GM19463 (cell line): Measurements from ENCODE around the gene CHPF.
A peak's percentile ranks its signal among the peaks of the same experiment; 100 is the strongest.

Source experiments
- ATAC-seq: cut with Tn5 transposase; IDR thresholded peaks from one replicate; pipeline ENCODE4 v1.9.1; 2021; ENCODE audit warnings: mild to moderate bottlenecking, moderate library complexity; ENCODE audit not compliant: unreplicated experiment

Gene CHPF

GRCh38 chr2:219552382-219553167, 9.0 kb upstream of the CHPF start:
- peak; percentile 95 for ATAC-seq

DNA sequence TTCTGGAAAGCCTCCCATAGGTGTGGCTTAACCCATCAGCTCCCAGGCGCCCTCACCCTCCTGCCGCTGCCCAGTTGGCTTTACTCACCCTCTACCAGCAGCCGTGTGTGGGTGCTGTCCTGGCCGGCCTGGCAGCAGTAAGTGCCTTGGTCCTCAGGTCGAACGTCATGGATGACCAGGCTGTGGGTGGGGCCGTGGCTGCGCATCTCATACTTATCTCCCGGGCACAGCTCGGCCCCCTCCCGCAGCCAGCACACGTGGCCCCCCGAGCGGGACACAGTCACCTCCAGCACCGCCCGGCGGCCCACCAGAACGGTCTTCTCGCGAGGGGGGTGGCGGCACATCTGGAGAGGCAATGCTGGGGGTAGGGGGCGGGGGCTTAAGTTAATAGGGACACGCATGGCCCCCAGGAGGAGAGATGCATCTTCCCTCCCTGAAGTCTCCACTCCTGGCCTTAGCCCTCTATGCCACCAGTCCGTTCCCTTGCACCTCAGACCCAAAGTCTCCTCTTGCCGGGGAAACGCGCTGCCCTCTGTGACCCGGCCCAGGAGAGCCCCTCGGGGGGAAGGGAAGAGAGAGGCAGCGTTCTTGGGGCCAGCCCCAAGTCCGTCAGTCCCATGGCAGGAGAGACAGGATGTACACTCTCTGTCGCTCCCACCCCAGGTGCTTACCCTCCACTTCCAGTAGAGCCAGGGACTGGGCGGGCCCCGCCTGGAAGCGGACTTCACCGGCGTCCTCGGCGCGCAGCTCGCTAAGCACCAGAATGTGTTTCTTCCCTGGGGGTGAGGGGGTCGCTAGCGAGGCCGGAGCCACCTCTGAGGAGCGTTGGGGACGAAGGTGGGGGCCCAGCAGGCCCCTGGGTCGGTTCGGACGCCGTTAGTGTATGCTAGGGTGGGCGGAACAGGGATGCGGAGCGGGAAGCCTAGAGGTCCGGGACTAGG, 8.1 kb upstream of the CHPF start:
- ATAC-seq, result peak; percentile 22

DNA sequence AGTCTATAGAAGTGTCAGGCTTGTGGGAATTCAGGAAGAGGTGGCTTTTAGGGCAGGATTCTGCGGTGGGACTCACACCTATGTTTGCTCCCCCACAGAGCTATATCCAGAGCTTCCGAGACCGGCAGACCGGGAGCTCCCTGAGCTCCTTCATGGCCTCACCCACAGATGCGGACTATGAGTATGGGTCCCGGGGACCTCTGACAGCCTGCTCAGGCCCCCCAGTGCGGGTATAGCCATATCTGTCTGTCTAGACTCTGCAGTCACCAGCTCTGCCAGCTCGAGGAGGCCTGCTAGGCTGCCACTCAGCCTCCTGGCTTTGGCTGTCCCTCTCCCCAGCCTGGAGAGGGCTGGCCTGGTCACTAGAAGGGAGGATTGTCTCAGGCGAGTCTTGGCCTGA, 6.0 kb upstream of the CHPF start:
- no peak for ATAC-seq

GRCh38 chr2:219548990-219549389, 5.4 kb upstream of the CHPF start:
- no peak for ATAC-seq

GRCh38 chr2:219547621-219548020, 4.0 kb upstream of the CHPF start:
- ATAC-seq, result no peak

DNA sequence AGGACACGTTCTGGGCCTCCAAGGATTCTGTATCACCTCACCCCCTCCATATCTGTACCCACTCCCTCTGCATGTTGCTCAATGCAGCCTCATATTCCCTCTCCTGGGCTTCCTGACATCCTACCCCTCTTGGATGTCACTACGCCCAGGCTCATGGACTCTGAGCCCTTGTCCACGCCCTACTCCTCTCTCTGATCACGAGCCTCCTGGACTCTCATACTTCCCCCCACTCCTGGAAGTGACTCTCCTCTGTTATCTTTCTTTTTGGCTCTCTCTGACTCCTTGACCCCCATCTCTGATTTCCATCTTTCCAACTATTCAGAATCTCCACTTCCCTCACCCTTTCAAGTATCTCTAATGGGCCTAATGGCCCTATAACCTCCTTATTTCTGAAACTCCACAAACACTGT, 2.3 kb upstream of the CHPF start:
- ATAC-seq, result no peak

DNA sequence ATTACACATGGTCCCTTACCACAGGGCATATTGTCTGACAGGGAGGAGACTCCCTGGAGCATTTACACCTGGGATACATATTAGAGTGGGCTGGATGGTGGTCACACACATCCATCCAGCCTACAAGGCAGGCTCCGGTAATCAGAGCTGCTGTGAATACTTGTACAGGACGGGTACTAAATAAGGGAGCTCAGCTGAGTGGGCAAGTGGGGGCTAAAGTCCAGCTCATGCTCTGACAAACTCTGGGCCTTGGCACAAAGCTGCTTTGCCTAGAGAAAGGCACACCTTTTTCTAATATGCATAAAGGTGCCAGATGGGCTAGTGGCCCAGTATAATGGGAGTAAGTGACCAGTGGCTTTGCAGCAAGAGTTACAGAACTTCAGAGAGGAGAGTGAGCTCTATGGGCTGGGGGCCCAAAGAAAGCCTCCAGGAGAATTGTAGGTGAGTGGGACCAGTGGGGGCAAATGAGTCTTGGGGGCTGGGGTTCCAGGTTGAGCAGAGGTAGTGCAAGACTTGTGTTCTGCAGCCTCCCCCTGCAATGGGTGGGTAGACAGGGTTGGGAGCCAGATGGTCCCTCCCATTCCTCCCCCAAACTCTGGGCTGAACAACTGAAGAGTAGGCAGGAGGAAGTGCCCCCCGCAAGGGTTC, 1.8 kb upstream of the CHPF start:
- no peak for ATAC-seq

DNA sequence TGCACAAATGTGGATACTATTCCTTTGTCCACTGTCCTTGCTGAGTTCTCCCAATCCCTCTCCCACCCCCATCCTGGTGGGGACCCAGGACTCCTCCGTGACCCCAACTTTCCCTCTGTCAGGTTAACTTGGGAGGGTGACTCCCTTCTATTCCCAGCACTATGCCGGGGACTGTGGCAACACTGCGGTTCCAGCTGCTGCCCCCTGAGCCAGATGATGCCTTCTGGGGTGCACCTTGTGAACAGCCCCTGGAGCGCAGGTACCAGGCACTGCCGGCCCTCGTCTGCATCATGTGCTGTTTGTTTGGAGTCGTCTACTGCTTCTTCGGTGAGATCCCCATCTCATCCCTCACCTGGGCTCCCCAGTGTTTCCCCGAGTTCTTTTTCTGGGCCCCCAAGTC, 958 bp upstream of the CHPF start:
- ATAC-seq, result no peak

DNA sequence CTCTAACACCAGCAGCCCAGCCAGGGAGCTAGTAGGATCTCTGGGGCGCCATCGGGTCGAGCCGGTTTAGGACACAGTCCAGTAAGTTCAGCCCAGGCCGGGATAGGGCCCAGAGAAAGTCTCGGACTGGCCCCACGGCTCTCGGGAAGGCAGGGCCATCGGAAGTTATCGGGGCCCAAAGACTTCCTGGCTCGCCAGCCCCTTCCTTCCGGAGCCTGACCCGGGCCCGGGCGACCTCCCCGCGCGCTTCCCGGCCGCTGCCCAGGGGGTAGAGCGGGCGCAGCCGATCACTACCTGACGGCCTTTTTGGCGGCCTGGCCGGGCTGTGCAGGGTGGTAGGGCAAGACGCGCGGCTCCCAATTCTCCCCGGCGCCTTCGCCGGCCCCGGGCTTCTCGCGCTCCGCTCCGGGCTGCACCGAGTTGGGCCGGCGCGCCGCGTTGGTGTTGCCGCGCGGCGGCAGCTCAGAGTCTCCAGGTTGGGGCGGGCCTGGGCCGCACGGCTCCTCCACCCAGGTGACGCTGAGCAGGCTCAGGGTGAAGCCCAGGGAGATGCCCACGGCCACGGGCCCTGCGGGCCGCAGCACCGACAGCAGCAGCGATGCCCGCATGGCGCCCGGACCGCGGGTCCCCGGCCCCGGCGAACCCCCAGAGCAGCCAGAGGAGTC, 546 bp downstream of the CHPF start:
- ATAC-seq, result peak; percentile 31

DNA sequence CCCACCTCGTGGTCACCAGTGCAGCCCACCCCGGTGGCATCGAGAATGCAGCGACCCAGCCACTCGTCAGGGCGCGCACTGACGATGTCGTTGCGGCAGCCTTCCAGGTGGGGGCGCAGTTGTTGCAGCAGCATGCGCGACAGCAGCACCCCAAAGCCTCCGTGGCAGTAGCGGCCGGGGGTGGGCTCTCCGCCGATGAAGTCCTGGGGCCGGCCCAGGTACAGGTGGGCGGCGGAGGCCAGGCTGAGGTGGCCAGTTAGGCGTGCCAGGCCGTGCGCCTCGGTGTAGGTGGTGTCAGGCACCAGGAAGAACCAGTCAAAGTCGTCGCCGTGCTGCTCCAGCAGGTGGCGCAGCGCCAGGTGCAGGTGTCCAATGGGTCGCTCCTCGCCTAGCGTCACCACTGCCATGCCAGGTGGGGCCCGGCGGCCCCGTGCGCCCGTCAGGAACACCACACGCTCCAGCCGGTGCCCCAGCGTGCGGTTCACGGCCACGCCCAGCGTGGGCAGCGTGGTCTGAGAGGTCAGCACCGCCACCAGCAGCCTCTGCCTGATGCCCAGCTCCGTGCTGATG, 1.9 kb downstream of the CHPF start:
- peak; percentile 43 for ATAC-seq

DNA sequence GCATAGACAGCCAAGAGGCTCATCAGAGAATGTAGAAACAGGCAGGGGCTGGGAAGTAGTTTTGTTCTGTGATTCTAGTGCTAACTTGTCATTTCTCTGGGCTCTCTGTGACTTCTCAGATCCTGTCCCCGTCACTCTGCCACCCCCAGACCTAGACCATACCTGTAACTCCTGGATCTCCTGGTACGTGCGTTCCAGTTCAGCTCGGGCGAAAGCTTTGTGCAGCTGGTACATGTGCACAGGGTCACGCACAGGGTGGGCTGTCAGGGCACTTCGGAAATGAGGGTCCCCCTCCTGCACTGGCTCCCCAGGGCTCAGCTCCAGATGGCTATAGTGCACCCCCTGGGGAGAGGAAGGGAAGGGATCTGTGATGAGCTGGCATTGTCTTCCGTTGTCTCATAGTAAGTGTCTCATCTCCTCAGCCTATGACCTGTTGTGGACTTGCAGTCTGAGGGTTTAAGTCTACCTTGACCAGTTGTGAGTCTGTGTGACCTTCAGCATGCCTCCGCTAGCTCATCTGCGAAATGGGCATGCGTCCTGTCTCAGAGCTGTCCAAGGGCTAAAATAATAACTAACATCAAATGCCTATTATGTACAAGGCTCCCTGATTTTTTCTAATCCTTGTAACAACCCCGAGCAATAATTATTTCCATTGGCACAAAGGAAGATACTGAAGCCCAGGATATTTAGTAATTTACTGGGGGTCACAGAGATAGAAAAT, 2.7 kb downstream of the CHPF start:
- no peak for ATAC-seq

DNA sequence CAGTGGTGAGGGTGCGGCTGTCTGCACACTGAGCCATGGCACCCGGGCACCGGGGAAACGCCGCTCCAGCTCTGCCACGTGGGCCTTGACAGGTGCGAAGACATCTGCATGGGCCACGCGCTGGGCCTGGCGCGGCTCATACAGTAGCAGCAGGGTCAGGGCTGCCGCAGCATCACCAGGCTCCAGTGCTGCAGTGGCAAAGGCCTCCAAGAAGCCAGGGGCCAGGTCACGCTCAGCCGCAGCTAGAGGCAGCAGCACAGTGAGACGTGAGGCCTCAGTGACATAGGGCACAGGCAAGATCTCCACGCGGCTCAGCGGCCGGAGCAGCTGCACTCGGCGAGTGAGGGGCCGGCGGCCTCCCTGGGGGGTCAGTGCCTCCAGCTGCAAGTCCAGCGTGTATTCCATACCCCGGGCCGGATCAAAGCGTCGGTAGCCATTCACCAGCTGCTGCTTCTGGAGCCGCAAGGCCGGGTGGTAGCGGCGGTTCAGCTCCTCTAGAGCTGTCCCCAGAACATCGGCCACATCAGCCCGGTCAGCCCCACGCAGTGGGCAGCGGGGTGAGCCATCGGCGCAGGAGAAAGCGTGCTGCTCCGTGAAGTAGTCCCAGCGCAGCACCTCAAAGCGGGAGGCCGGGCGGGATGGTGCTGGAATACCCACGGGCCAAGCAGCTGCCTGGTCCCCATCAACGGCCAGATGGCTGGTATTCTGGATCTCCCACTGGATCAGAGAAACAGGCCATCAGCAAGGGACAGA, 3.5 kb downstream of the CHPF start:
- no peak for ATAC-seq

DNA sequence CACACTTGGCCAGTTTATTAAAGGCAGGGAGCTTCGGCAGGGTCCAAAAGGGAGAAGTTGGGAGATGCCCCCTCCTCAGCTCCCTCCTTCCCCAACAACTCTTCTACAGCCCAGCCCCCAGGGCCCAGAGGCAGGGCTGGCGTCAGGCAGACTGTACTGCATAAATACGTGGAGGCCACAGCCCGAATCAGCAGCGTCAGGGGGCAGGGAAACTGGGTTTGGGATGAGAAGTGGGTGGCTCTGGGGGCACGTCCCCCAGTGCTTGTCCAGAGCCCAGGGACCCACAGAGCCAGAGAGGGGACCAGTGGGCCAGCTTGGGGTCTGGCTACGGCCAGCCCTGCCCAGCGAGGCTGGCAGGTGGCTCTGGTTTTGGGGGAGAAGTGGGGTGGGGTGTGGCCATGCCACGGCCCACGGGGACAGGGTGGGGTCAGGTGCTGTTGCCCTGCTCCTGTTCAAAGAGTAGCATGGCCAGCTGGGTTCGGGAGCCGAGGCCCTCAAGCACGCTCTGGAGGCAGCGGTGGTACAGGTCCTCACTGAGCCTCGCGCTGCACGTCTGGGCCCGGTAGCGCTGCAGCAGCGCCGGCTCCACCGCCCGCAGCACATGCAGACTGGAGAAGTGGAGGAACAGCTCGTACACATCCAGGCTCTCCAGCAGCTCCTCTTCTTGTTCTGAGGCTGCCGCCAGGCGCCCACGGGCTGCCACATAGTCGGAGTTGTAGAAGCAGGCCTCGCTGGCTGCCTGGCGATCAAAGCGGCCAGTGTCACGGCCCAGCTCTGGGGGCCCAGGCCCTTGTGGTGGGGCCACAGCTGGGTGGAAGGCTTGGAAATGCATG, 4.4 kb downstream of the CHPF start:
- no peak for ATAC-seq

- ATAC-seq, result no peak
Observed at GRCh38 chr2:219538504-219538951, 5.1 kb downstream of the CHPF start.

GRCh38 chr2:219537657-219538488, 5.7 kb downstream of the CHPF start:
- ATAC-seq, result no peak

DNA sequence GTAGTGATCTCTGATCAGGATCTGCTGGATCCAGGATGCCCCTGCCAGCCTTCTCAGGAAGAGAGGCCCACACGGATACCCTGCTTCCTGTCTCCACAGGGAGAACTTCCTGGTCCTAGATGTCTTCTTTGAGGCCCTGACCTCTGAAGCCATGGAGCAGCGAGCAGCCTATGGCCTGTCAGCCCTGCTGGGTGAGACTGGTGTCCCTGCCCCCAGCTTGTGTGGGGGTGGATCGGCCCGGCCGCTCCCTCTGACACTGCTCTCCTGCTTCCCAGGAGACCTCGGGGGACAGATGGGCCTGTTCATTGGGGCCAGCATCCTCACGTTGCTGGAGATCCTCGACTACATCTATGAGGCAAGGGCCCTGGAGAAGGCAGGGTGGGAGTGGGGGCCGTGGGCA, 6.6 kb downstream of the CHPF start:
- no peak for ATAC-seq

- no peak for ATAC-seq
Observed at GRCh38 chr2:219536425-219536824, 7.2 kb downstream of the CHPF start.
